Activated T-cell treated with anti-CD3 and anti-CD28 coated beads for 4 hours (primary cell): ENCODE results near the gene MCF2L.

Experiments
- DNase-seq: peaks from one replicate; pipeline ENCODE4 v3.0.0-alpha.2; 2020

MCF2L gene

GRCh38 chr13:113118261-113119021 lies 149.4 kb downstream of the MCF2L start:
- no peak for DNase-seq

GRCh38 chr13:113119166-113119821 lies 150.3 kb downstream of the MCF2L start:
- DNase-seq = no peak

DNA sequence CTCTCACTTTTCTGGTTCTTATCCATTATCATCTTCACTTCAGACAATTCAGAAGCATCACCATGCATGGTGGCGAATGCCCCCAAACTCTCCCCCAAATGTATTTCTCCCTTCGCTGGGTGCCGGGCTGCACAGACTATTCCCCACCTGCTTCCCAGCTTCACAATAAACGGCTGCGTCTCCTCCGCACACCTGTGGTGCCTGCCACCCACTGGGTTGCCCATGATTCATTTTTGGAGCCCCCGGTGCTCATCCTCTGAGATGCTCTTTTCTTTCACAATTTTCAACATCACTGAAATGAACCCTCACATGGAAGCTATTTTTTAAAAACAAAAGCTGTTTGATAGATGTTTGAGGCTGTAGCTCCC lies 150.8 kb downstream of the MCF2L start:
- DNase-seq = no peak

GRCh38 chr13:113120300-113121182 lies 151.5 kb downstream of the MCF2L start:
- DNase-seq = no peak

DNA sequence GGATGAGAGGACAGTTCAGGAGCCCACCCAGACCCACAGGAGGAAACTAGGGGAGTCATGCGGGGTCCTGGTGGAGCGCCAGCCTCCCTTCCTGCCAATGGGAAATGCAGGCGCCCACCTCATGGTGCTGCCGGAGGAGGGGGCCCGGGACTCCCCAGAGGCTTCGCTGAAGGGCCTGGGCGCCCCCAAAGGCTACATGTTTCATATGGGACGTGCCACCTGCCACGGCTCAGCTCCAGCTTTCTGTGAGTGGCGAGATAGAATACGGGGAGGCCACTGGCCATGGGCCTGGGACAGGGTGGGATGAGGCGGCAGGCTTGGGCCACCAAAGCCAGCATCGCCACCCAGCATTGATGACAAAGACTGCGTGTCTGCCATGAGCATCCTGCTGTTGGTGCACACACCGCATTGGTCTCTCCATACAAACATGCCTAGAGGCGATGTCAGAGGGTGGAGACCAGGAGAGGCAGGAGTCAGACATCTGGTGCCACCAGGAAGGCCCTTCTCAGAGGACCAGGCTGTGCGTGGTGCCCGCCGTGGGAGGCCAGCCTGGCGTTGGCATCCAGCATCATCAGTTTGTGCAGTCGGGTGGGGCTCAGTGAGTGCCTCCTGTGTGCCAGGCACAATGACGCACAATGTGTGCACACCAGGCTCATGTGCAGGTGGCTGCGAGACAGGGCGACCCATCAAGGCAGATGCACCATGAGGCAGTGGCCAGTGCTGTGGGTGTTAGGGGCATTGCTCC lies 152.3 kb downstream of the MCF2L start:
- no peak for DNase-seq

- DNase-seq = no peak
These were observed 153.0 kb downstream of the MCF2L start for GRCh38 chr13:113121928-113122471.

GRCh38 chr13:113122550-113123225 lies 153.7 kb downstream of the MCF2L start, which contains the start of gene F10:
Gene F10 (plus strand): TSS chr13:113122799. CDS start chr13:113122856, 57 bp downstream.
- DNase-seq = no peak

- no peak for DNase-seq
These were observed 154.5 kb downstream of the MCF2L start for GRCh38 chr13:113123226-113124201.

DNA sequence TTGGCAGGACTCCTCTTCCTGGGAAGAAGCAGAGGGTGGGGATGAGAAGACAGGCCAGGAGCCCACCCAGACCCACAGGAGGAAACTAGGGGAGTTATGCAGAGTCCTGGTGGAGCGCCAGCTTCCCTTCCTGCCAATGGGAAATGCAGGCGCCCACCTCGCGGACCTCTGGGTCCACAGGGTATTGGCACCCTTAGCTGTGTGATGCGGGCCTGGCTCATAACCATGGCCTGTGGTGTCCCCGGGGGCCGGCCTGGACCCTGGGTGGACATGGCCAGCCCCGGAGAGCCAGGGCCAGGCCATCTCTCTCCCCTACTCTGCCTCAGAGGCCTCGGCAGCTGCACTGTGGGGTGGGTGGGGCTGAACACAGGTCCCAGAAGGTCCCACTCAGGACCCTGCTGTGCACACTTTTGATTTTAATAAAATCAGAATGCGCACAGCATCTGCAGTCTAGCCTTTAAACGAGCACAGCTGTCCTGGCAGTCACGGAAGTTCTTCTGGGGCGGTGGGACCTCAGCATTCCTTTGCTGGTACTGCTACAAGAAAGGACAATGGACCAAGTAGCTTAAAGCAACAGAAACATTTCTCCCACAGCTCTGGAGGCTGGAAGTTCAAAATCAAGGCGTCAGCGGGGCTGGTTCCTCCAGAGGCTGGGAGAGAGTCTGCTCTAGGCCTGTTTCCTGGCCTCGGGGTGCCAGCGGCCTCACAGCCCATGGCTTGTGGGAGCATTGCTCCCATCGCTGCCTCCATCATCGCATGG lies 155.4 kb downstream of the MCF2L start:
- DNase-seq = no peak

GRCh38 chr13:113125506-113126264 lies 156.7 kb downstream of the MCF2L start:
- no peak for DNase-seq

- DNase-seq = no peak
These were observed 157.5 kb downstream of the MCF2L start for GRCh38 chr13:113126265-113127150.

- DNase-seq = no peak
These were observed 160.5 kb downstream of the MCF2L start for GRCh38 chr13:113129480-113129879.

GRCh38 chr13:113129921-113130750 lies 161.1 kb downstream of the MCF2L start:
- DNase-seq = no peak

GRCh38 chr13:113135281-113135760 lies 166.3 kb downstream of the MCF2L start:
- no peak for DNase-seq

GRCh38 chr13:113137691-113138298 lies 168.8 kb downstream of the MCF2L start:
- DNase-seq = no peak
